Chondrocyte (in vitro differentiated cells): ENCODE results near the gene ATG7. TPM values are rescaled to one million over a fixed set of nuclear protein-coding genes. Genes with fewer than 3 reads are reported as not detected.
"Not testable (repeated sequence)": the region's sequence is repeated elsewhere in the genome, so short reads cannot be mapped to it uniquely, and the experiment has no call there.

Experiments
- DNase-seq: peaks from one replicate; pipeline ENCODE4 v3.0.0; 2021; ENCODE audit warnings: mixed read lengths, low spot score
- H3K27ac Mint-ChIP-seq: one replicate; pipeline ENCODE4 v1.8.0; 2021; ENCODE audit warnings: mild to moderate bottlenecking, moderate library complexity, mixed read lengths; ENCODE audit not compliant: unreplicated experiment
- H3K27me3 Mint-ChIP-seq: 2 replicates; pipeline ENCODE4 v1.8.0; 2021; ENCODE audit warnings: low read depth, mixed read lengths
- H3K36me3 Mint-ChIP-seq: 2 replicates; pipeline ENCODE4 v1.8.0; 2021; ENCODE audit warnings: low read depth, mixed read lengths
- H3K4me1 Mint-ChIP-seq: 2 replicates; pipeline ENCODE4 v1.8.0; 2021; ENCODE audit warnings: low read depth, mild to moderate bottlenecking, mixed read lengths
- H3K4me3 Mint-ChIP-seq: one replicate; pipeline ENCODE4 v1.8.0; 2021; ENCODE audit warnings: mild to moderate bottlenecking, moderate library complexity, mixed read lengths; ENCODE audit not compliant: unreplicated experiment
- H3K9me3 Mint-ChIP-seq: 2 replicates; pipeline ENCODE4 v1.8.0; 2021; ENCODE audit warnings: low read depth, mixed read lengths
- total RNA-seq: library from RNA; stranded (reverse); gene quantifications from 3 replicates; pipeline ENCODE4 v1.2.1, GENCODE V29; 2021
- TF ChIP-seq, protein P1 (sequence below): fragments of 200-600 bp; sonication (generic); IDR thresholded peaks from 2 replicates; pipeline ENCODE4 v1.5.0; 2021; ENCODE audit warnings: antibody characterized with exemption, mild to moderate bottlenecking, moderate library complexity

Gene ATG7
- total RNA-seq, 1 donor from 2014 or later, result 27.4 TPM

DNA sequence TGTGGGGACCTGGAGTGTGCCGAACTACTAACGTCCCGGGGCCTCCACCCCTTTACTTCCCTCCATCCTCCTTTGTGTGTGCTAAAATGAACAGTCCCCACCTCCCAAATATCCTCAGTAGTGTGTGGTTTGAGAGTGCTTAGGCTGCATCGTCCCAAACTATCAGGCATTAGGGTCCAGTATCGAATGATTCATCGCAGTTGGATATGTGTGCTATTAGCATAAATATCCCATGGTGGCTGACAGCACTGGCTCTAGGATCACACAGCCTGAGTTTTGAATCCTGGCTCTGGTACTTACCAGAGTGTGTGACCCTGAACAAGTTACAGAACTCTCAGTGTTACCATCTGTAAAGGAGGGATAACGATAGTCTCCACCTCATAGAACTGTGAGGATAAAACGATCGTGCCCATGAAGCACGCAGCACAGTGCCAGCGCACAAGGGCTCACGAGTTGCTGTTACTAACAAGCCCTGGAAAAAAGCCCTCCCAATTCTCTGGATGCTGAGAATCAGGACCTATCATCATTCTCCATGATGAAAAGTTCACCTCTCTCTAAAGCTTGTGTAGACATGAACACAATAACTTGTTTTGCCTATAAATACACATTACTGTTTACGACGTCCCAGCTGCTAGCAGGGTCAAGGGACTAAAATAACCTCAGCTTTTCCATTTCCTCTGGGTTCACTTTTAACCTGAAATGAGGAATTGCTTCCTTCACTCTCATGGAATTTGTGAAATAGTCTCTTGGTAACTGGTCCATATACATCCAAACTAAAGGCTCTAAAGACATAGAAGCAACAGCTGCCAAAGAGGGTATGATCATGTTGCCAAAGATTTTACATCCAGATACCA, 320.5 kb downstream of the ATG7 start:
- H3K4me1 Mint-ChIP-seq, result peaks cover 84% of the 10 kb centered on the region
- peaks cover 26% of the 10 kb centered on the region for H3K36me3 Mint-ChIP-seq
- TF ChIP-seq, protein P1, sequence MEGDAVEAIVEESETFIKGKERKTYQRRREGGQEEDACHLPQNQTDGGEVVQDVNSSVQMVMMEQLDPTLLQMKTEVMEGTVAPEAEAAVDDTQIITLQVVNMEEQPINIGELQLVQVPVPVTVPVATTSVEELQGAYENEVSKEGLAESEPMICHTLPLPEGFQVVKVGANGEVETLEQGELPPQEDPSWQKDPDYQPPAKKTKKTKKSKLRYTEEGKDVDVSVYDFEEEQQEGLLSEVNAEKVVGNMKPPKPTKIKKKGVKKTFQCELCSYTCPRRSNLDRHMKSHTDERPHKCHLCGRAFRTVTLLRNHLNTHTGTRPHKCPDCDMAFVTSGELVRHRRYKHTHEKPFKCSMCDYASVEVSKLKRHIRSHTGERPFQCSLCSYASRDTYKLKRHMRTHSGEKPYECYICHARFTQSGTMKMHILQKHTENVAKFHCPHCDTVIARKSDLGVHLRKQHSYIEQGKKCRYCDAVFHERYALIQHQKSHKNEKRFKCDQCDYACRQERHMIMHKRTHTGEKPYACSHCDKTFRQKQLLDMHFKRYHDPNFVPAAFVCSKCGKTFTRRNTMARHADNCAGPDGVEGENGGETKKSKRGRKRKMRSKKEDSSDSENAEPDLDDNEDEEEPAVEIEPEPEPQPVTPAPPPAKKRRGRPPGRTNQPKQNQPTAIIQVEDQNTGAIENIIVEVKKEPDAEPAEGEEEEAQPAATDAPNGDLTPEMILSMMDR, result no peak
- DNase-seq, result no peak
- peak overlapping the region; percentile 29 for H3K4me3 Mint-ChIP-seq
- H3K9me3 Mint-ChIP-seq, result no peaks in the 10 kb centered on the region
- no peaks in the 10 kb centered on the region for H3K27me3 Mint-ChIP-seq
- H3K27ac Mint-ChIP-seq, result peak overlapping the region; percentile 89

DNA sequence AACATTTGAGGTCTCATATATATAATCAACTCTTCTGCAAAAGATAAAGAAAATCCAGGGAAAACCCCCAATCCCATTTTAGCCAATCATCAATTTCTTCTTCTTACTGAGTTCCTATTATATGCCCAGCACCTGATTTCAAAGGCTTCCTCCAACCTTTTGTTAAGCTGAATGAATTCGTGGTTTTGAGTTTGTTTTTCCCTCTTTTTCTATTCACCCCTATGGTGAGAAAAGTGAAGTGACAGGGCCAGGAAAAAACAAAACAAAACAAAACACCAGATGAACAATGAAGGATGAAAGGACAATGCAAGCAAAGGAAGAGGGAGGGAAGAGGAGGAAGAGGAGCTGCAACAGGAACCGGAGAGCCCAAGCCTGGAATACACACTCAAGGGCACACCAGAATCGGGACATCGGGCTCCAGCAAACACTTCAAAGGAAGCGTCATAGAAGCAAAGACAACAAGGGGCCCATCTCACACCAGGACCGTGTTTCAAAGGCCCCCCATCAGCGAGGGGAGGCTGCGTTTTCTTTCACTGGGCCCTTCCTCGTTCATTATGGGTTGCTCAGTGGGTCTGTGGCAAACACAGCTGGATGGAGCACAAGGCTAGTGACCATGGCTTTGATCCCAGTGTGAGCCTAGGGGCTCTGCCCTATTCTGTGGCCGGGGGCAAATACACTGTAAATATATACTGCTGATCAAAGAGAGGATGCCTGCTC, 321.3 kb downstream of the ATG7 start:
- no peaks in the 10 kb centered on the region for H3K9me3 Mint-ChIP-seq
- no peaks in the 10 kb centered on the region for H3K27me3 Mint-ChIP-seq
- no peak overlapping the region for H3K4me3 Mint-ChIP-seq
- DNase-seq, result no peak
- H3K27ac Mint-ChIP-seq, result peak overlapping the region; percentile 89
- peaks cover 84% of the 10 kb centered on the region for H3K4me1 Mint-ChIP-seq
- TF ChIP-seq, protein P1, result no peak
- peaks cover 20% of the 10 kb centered on the region for H3K36me3 Mint-ChIP-seq

DNA sequence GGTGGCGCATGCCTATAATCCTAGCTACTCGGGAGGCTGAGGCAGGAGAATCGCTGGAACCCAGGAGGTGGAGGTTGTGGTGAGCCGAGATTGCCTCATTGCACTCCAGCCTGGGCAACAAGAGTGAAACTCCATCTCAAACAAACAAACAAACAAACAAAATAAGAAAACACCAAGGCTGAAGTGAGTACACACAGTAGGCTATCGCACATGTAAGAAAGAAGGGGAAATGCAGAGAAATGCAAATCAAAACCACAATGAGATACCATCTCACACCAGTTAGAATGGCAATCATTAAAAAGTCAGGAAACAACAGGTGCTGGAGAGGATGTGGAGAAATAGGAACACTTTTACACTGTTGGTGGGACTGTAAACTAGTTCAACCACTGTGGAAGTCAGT, 322.8 kb downstream of the ATG7 start:
- H3K27me3 Mint-ChIP-seq, H3K9me3 Mint-ChIP-seq, H3K4me3 Mint-ChIP-seq, DNase-seq: not testable (repeated sequence)
- Mint-ChIP-seq H3K36me3 (peaks cover 20% of the 10 kb centered on the region), H3K27ac (peak overlapping the region; percentile 27), H3K4me1 (peaks cover 77% of the 10 kb centered on the region)

DNA sequence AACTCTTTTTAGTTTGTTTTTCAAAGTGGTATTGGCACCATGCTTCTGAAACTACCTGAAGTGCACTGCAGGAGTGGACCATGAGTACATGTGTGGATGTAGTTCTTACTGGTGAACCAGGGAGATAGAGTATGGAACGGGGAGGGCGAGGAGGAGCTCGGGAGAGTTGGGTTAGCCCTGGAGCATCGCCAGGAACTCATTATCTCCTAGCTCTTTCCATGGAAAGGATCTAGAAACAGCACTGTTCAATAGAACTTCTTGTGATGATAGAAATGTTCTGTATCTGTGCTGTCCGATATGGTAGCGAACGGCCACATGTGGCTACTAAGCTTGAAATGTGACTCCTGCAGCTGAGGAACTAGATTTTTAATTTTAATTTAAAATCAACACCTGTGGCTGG, 324.2 kb downstream of the ATG7 start:
- Mint-ChIP-seq H3K4me1 (peaks cover 77% of the 10 kb centered on the region), H3K9me3 (no peaks in the 10 kb centered on the region), H3K4me3 (no peak overlapping the region), H3K27ac (peak overlapping the region; percentile 18), H3K27me3 (no peaks in the 10 kb centered on the region), H3K36me3 (peaks cover 27% of the 10 kb centered on the region)
- TF ChIP-seq, protein P1, result no peak
- DNase-seq, result no peak

DNA sequence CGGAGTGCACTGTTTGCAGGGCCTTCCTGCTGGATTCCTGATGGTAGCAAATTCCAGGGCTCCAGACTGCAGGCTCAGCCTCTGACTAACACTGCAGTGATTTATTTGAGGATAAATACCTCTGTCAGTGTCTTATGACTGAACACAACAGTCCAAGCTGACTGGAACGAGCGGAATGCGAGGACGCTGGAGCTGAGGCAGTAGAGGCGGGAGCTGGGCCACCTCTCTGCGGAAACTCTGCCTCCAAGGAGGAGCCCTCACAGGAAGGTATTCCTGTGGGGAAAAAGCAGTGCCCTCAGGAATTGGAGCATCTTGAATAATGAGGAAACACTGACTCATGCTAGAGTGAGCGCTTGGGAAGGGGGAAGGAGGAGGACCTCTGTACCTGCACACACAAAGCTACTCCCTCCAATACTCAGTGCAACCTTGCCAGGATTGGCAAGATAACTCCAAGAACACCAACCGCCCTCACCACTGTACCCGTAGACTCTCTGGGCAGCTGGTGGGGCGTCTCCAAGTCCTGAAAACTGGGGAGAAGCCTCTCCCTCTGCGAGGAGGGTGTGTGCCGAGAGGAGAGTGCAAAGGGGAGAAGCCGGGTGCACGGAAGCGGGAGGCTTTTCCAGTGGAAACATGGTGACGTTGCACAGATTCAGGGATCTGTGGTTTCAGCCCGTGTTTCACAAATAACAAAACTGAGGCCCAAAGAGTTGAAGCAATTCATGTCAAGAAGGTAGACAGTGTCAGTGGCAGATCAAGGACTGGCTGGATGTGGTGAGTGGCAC, 328.5 kb downstream of the ATG7 start:
- Mint-ChIP-seq H3K27ac (peak overlapping the region; percentile 100), H3K4me3 (peak overlapping the region; percentile 44), H3K4me1 (peaks cover 87% of the 10 kb centered on the region), H3K9me3 (no peaks in the 10 kb centered on the region), H3K36me3 (peaks cover 23% of the 10 kb centered on the region), H3K27me3 (no peaks in the 10 kb centered on the region)
- TF ChIP-seq, protein P1, result no peak
- peak; percentile 96 for DNase-seq
